T-helper 1 cell treated with Interleukin-12 subunit alpha and Interleukin-12 subunit beta and Interleukin-4 antibody, amounts not matched to agents 30 μg/mL and 1 μg/mL, for 36 hours (primary cell): ENCODE measurements around the gene SLC1A2.

ENCODE experiments used
- H3K27ac Mint-ChIP-seq: one replicate; pipeline ENCODE4 v1.8.0; 2021; ENCODE audit warnings: mild to moderate bottlenecking, mixed read lengths
- H3K27me3 Mint-ChIP-seq: one replicate; pipeline ENCODE4 v1.8.0; 2021; ENCODE audit warnings: low read depth, mixed read lengths
- H3K36me3 Mint-ChIP-seq: one replicate; pipeline ENCODE4 v1.8.0; 2021; ENCODE audit warnings: low read depth, mixed read lengths
- H3K4me1 Mint-ChIP-seq: one replicate; pipeline ENCODE4 v1.8.0; 2021; ENCODE audit warnings: low read depth, mixed read lengths
- H3K4me3 Mint-ChIP-seq: one replicate; pipeline ENCODE4 v1.8.0; 2021; ENCODE audit warnings: mild to moderate bottlenecking, moderate library complexity, mixed read lengths
- H3K9me3 Mint-ChIP-seq: one replicate; pipeline ENCODE4 v1.8.0; 2021; ENCODE audit warnings: mixed read lengths

Gene SLC1A2

DNA sequence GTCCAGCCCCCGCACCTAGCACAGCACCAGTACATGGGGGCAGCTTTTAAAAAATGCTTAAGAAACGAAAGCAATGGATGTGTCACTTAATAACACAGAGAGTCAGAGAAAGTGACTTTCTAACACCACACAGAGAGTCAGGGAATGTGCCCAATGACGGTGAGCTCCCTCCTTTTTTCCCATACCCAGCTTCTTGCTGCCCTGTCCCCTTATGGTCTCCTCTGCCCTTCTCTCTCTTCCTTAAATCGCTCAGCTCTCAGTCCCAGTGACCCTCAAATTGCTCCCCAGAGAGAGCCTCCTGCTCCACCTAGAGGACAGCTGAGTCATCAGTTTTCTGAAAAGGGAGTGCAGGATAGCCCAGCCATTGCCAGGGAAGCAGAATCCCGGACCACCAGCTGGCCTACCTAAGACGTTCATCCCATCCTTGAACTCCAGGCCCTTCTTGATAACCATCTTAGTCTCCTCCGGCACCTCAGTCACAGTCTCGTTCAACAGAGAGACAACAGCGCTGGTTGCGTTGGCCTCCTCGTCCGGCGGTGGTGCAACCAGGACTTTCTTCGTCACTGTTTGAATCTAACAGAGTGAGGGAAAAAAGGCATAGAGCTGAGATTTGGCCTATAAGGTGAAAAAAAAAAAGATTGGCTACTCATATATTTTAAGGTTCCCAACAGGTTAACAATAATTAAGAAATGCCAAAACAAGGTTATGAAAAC lies 113.5 kb downstream of the SLC1A2 start:
- peaks cover 3% of the 10 kb centered on the region for H3K9me3 Mint-ChIP-seq
- peaks cover 4% of the 10 kb centered on the region for H3K27me3 Mint-ChIP-seq
- no peak overlapping the region for H3K4me3 Mint-ChIP-seq
- peaks cover 19% of the 10 kb centered on the region for H3K4me1 Mint-ChIP-seq
- H3K27ac Mint-ChIP-seq = peak overlapping the region; percentile 46
- peaks cover 6% of the 10 kb centered on the region for H3K36me3 Mint-ChIP-seq

DNA sequence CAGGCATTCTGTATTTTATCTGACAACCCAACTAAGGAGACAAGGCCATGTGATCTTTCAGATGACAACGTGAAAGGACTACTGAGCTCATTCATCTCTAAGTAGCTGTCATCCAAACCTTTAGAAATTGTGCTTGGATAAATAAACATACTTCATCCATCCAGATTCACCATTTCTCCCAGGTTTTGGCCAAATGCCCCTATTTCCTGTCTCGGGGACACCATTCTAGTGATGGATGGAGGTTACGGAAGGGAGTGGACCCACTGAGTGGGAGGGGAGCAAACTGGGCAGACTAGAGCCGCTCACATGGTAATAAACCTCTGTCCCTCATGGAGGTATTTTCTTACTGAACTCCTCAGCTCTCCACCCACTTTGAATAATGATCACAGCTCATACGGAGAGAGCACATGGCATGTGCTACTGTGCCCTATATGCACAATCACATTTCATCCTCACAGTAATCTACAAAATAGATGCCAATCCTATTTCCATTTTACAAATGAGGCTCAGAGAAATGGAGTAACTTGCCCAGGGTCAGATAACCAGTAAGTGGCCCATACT lies 114.4 kb downstream of the SLC1A2 start:
- H3K4me1 Mint-ChIP-seq = peaks cover 19% of the 10 kb centered on the region

DNA sequence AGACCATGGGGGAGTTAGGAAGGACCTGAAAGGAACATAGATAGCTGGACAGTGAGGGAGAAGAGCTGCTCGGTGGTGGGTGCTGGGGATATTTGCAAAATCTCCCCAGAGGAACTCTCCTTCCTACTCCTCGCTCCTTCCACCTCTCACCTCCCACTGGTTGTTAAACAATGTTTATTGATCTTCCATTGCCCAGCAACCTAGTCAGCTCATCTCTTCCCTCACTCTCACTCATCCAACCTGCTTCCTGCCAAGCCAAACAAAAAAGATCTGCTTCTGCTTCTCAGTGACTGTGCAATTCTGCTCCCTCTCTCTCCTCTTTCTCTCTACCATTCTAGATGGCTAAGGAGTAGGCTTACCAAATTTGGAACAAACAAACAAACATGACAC lies 115.0 kb downstream of the SLC1A2 start:
- Mint-ChIP-seq H3K27me3 (peaks cover 4% of the 10 kb centered on the region), H3K36me3 (peaks cover 6% of the 10 kb centered on the region), H3K9me3 (peaks cover 3% of the 10 kb centered on the region), H3K4me3 (no peak overlapping the region), H3K4me1 (peaks cover 19% of the 10 kb centered on the region), H3K27ac (no peak overlapping the region)

More for the DNA sequence above, 114.4 kb downstream of the SLC1A2 start:
- peaks cover 3% of the 10 kb centered on the region for H3K9me3 Mint-ChIP-seq
- peaks cover 4% of the 10 kb centered on the region for H3K27me3 Mint-ChIP-seq
- no peak overlapping the region for H3K27ac Mint-ChIP-seq
- H3K36me3 Mint-ChIP-seq = peaks cover 6% of the 10 kb centered on the region
- no peak overlapping the region for H3K4me3 Mint-ChIP-seq

DNA sequence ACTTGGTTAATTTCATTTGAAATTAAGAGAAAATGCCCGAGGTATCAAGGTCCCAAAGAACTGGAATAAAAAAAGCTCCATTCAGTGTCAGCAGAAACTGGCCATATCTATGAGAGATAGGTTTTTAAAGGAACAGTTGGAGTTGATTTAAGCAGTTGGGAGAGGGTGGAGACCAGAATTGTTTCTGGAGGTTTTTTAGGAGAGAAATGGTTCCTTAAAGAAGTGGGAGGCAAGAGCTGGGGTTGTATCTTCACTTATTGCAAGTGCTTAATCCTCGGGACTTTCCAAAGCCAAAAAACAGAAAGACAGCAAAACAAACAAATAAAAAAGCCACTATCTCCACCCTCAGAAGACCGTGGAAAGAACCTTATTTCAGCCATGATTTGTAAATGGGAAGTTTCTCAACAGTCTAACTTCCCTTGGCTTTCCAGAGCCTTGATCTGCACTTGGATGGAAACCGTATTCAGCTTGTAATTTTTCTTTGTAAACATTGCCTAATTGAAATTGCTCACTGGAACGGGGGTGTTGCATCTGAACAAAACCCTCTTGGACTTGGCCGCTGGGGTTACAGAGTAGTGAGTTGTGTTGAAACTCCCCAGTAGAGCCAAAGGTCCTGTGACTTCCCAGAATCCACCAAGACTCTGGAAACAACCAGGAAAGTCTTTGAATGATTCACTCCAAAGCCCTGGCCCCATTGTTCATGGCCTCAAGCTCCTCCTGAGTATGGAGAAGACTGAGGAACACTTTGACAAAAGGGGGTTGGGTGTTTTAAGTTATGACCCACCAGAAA lies 115.6 kb downstream of the SLC1A2 start:
- H3K9me3 Mint-ChIP-seq = peaks cover 3% of the 10 kb centered on the region
- H3K27ac Mint-ChIP-seq = no peak overlapping the region
- peaks cover 4% of the 10 kb centered on the region for H3K27me3 Mint-ChIP-seq
- peaks cover 6% of the 10 kb centered on the region for H3K36me3 Mint-ChIP-seq
- peaks cover 19% of the 10 kb centered on the region for H3K4me1 Mint-ChIP-seq
- H3K4me3 Mint-ChIP-seq = no peak overlapping the region

DNA sequence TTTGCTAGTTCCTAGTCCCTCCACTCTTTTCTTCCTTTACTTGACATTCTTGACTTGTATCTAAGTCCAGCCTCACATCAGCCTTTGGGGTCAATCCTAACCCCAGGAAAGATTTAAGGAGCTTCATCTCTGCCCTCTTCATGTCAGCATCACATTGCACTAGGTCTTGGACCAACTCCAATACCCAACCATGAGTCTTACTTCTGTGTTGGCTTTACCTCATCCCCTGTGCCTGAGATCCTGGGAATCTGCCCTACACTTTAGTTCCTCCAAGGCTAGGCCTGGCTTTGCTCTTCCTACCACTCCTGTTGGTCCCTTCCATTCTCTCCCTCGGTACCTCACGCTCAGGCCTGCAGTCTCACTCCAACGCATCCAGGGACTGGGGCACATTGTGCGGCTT lies 117.0 kb downstream of the SLC1A2 start:
- no peak overlapping the region for H3K4me3 Mint-ChIP-seq
- H3K4me1 Mint-ChIP-seq = peaks cover 19% of the 10 kb centered on the region
- H3K9me3 Mint-ChIP-seq = peaks cover 3% of the 10 kb centered on the region
- H3K27ac Mint-ChIP-seq = no peak overlapping the region
- H3K36me3 Mint-ChIP-seq = peaks cover 6% of the 10 kb centered on the region
- H3K27me3 Mint-ChIP-seq = peaks cover 5% of the 10 kb centered on the region

DNA sequence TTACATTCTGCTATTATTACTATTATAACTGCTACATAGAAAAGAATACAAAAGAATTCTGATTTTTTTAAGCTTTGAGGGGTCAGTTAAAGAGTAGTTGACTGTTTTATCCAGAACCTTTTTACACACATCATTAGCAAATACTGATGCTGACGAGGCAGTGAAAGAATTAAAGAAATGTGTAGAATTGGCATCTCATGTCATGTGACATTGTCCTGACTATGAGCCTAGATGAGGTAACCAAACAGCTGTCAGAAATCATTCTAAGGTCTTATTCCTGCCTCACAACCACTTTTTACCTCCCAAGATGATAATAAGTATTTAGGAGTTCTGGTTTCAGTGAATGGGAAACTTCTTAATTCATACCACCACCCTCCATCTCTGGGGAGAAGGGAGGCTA lies 121.0 kb downstream of the SLC1A2 start:
- Mint-ChIP-seq H3K9me3 (peaks cover 3% of the 10 kb centered on the region), H3K27me3 (peaks cover 14% of the 10 kb centered on the region), H3K27ac (no peak overlapping the region), H3K4me3 (no peak overlapping the region), H3K36me3 (peaks cover 6% of the 10 kb centered on the region), H3K4me1 (peaks cover 3% of the 10 kb centered on the region)

DNA sequence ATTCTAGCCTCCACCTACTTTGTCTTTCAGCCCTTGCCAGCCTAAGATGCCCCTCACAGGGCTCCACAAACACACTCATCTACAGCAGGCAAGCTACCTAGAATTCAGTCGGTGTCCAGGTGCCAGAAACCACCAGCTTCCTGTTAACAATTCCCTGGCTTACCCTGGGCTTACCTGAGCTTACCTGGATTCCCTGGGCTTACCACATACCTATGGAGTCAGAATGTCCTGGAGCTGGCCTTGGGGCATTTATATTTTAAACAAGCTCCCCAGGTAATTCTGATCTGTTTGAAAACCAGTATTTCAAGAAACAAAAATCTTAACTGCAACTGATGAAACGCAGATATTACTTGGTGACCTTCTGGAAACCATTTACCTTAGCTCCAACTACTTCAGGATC lies 123.6 kb downstream of the SLC1A2 start:
- Mint-ChIP-seq H3K9me3 (no peaks in the 10 kb centered on the region), H3K36me3 (no peaks in the 10 kb centered on the region), H3K4me1 (peaks cover 15% of the 10 kb centered on the region), H3K4me3 (no peak overlapping the region), H3K27ac (no peak overlapping the region), H3K27me3 (peaks cover 14% of the 10 kb centered on the region)

DNA sequence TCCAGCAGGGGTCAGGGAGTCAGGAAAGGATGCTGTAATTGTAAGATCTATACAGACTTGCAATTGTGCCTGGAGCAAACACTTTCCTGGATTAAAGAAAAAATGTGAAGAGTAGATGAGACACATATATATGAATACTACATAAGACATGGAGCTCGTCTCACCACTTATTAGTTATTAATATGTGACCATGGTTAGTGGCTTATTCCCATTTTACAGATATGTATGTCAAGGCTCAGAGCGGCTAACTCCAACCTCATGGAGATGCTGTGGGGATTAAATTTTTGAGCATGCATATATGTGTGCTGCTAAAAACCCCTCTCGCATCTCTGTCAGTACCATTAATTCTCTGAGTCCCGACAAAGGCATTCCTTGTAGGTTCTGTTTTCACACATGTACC lies 125.7 kb downstream of the SLC1A2 start:
- no peak overlapping the region for H3K27ac Mint-ChIP-seq
- no peak overlapping the region for H3K4me3 Mint-ChIP-seq
- H3K27me3 Mint-ChIP-seq = peaks cover 14% of the 10 kb centered on the region
- no peaks in the 10 kb centered on the region for H3K36me3 Mint-ChIP-seq
- no peaks in the 10 kb centered on the region for H3K9me3 Mint-ChIP-seq
- peaks cover 23% of the 10 kb centered on the region for H3K4me1 Mint-ChIP-seq

DNA sequence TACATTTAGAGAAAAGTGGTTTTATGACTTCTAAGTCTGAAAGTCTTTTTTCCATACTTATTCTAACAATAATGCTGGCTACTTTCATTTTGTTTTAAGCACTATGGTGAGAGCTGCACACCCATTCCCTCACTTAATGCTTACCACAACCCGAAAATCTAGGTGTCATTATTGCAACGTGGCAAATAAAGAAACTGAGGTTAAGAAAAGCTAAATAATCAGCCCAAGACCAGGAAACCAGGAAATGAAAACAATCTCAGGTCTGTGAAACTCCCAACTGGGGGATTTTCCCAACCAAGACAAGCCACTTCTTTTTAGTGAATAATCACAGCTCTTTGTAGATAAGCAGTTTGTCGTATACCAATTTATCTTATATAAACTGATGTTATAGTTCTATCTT lies 126.3 kb downstream of the SLC1A2 start:
- H3K9me3 Mint-ChIP-seq = no peaks in the 10 kb centered on the region
- no peaks in the 10 kb centered on the region for H3K36me3 Mint-ChIP-seq
- peaks cover 23% of the 10 kb centered on the region for H3K4me1 Mint-ChIP-seq
- H3K4me3 Mint-ChIP-seq = no peak overlapping the region
- H3K27me3 Mint-ChIP-seq = peaks cover 14% of the 10 kb centered on the region
- H3K27ac Mint-ChIP-seq = no peak overlapping the region

DNA sequence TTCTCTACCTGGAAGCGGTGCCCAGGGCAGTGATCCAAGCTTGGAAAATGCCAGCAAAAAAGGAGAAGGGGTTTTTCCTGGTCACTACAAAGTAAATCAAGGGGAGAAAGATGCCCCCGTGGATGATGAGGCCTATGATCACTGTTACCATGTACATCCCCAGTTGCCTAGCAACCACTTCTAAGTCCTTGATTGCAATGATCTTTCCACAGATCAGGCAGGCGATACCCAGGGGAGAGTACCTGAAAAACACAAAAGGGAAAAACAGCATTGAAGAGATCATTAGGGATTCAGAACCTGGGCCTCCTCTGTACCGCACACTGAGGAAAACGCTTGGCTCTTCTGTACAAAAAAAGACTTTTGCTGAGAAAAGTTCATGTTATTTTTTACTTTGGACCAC lies 127.1 kb downstream of the SLC1A2 start:
- peaks cover 23% of the 10 kb centered on the region for H3K4me1 Mint-ChIP-seq
- H3K4me3 Mint-ChIP-seq = no peak overlapping the region
- H3K27me3 Mint-ChIP-seq = peaks cover 12% of the 10 kb centered on the region
- no peaks in the 10 kb centered on the region for H3K36me3 Mint-ChIP-seq
- H3K9me3 Mint-ChIP-seq = no peaks in the 10 kb centered on the region
- no peak overlapping the region for H3K27ac Mint-ChIP-seq

DNA sequence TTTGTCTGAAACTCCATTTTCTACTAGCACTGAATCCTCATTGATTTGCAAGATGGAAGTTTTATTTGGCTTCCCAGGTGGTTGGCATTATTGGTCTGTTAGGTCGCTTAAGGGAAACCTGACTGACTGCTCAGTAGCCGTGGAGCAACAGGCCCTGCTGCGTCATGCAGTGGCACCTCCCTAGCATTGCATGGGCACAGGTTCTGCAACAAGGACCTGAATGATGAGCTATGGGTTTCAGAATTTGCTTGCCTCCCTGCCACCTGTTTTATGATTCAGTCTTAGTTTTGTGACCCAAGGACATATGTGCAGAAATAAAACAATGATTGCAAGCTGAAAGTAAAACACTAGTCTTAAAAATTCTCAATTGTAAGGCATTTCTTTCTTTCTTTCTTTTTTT lies 128.5 kb downstream of the SLC1A2 start:
- no peak overlapping the region for H3K27ac Mint-ChIP-seq
- no peak overlapping the region for H3K4me3 Mint-ChIP-seq
- H3K4me1 Mint-ChIP-seq = peaks cover 23% of the 10 kb centered on the region
- peaks cover 7% of the 10 kb centered on the region for H3K9me3 Mint-ChIP-seq
- H3K36me3 Mint-ChIP-seq = peaks cover 5% of the 10 kb centered on the region
- H3K27me3 Mint-ChIP-seq = peaks cover 9% of the 10 kb centered on the region

DNA sequence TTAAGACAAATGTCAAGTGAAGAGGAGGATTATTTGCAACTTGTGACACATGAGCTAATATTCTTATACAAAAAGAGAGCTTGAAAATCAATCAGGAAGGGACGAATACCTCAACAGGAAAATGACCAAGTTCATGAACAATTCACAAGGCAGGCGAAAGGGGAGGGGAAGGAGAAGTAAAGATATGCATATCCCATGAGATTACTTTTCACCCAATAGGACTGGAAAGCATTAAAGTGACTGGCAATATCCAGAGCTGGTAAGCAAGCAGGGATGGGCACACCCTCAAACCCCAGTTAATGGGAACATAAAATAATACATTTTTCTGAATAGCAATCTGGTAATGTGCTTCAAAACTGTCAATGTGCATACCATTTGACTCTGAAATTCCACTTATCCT lies 129.5 kb downstream of the SLC1A2 start:
- H3K27me3 Mint-ChIP-seq = peaks cover 9% of the 10 kb centered on the region
- no peak overlapping the region for H3K27ac Mint-ChIP-seq
- H3K4me1 Mint-ChIP-seq = peaks cover 23% of the 10 kb centered on the region
- no peak overlapping the region for H3K4me3 Mint-ChIP-seq
- H3K36me3 Mint-ChIP-seq = peaks cover 8% of the 10 kb centered on the region
- peaks cover 7% of the 10 kb centered on the region for H3K9me3 Mint-ChIP-seq

DNA sequence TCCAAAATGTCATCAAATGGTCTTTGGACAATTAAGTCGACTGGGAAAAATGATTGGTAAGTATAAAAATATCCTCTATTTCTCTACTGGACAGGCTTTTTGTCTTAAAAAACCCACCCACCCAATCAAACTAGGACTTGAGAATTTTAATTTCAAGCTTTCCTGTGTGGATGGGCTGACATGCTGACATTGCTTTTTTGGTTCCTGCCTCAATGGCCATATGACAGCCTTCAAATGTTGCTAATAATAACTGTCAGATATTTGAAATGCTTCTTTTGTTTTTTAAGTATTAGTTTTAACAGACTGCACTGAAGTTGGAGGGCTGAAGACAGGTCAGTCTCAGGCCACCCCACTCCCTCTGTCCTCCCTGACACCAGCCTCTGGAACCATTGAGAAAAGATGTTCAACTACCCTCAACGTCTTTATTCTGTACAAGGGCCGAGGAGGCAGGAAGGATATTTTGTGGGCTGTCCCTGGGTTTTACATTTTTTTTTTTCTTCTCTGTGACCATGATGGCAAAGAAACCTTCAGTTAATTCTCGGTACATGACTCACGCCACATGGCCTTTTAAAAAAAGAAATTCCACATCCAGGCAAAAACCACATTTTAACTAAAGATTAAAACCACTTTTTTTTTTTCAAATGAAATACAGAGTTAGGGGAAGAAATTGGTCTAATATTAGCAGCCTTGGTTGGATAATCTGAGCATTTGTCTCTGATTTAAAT lies 130.4 kb downstream of the SLC1A2 start:
- Mint-ChIP-seq H3K36me3 (peaks cover 8% of the 10 kb centered on the region), H3K27me3 (peaks cover 4% of the 10 kb centered on the region), H3K27ac (peak overlapping the region; percentile 65), H3K9me3 (peaks cover 7% of the 10 kb centered on the region), H3K4me3 (peak overlapping the region; percentile 5), H3K4me1 (peaks cover 22% of the 10 kb centered on the region)

DNA sequence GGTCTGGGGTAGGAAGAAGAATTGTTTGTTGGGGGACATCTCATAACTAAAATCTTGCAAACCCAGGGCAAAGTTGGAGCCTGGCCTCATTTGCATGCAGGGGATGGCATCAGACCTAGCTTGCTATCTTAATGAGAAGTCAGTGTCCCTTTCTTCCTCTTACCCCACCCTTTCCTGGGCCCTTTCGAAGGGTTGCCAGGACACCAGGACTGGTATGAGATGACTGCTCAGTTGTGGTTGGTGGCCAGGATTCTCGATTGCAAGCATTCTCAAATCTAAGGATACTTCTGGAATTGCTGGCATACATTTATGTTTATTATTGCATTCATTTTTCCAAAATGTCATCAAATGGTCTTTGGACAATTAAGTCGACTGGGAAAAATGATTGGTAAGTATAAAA lies 131.0 kb downstream of the SLC1A2 start:
- Mint-ChIP-seq H3K27me3 (peaks cover 4% of the 10 kb centered on the region), H3K4me1 (peaks cover 20% of the 10 kb centered on the region), H3K27ac (no peak overlapping the region), H3K4me3 (no peak overlapping the region), H3K9me3 (peaks cover 7% of the 10 kb centered on the region), H3K36me3 (peaks cover 8% of the 10 kb centered on the region)
